Measurements from ENCODE around the gene HSPA12B. TPM values are rescaled to one million over a fixed set of nuclear protein-coding genes. Genes with fewer than 3 reads are reported as not detected.

HSPA12B gene
- total RNA-seq, 1 experiment from 2014 or later, result not detected

DNA sequence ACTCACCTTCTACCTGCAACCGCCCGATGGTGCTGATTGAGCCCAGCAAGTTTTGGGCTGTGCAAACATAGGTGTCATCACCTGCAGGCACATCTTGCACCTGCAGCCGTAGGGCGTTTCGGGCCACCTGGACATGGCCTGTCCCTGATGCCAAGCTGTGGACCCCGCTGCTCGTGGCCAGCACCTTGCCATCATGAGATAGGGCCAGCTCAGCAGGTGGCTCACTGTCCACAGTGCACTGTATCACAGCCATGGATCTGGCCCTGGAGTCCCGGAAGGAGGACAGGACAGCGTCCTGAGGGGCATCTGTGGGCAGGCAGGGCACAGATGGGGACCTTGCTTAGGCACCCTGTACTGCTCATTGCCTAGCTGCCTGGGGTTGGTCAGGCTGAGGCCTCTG is 40.6 kb upstream of the HSPA12B start:
- Histone ChIP-seq H3K9me2 (replicated peaks; ENCODE audit: insufficient read depth, low read length) (no peaks in the 10 kb centered on the region), H4K20me1 (ENCODE audit: insufficient read depth, low read depth, low read length) (no peaks in the 10 kb centered on the region), H3K9me3 (ENCODE audit: low read length) (peaks cover 4% of the 10 kb centered on the region; the same call in 1 of the 2 replicates), H3K4me2 (ENCODE audit: low read depth, low read length, poor library complexity, severe bottlenecking) (no peak overlapping the region), H3K27ac (ENCODE audit: low read length) (no peak overlapping the region), H3K36me3 (ENCODE audit: insufficient read depth, low read length) (no peaks in the 10 kb centered on the region), H3K9ac (ENCODE audit: low read length) (no peak overlapping the region), H3K79me2 (ENCODE audit: low read length) (no peaks in the 10 kb centered on the region), H3K4me3 (ENCODE audit: low read length) (no peak overlapping the region), H2AFZ (ENCODE audit: low read length) (no peak overlapping the region), H3K4me1 (ENCODE audit: low read length) (no peaks in the 10 kb centered on the region), H3K27me3 (ENCODE audit: low read length) (no peaks in the 10 kb centered on the region)
- DNase-seq, result no peak

- no peaks in the 10 kb centered on the region for H3K27me3 ChIP-seq (ENCODE audit: low read length)
- DNase-seq, result no peak
- H4K20me1 ChIP-seq (ENCODE audit: insufficient read depth, low read depth, low read length), result no peaks in the 10 kb centered on the region
- H2AFZ ChIP-seq (ENCODE audit: low read length), result no peak overlapping the region
- H3K36me3 ChIP-seq (ENCODE audit: insufficient read depth, low read length), result no peaks in the 10 kb centered on the region
- H3K4me2 ChIP-seq (ENCODE audit: low read depth, low read length, poor library complexity, severe bottlenecking), result no peak overlapping the region
- no peaks in the 10 kb centered on the region for H3K79me2 ChIP-seq (ENCODE audit: low read length)
- H3K9me2 ChIP-seq (replicated peaks; ENCODE audit: insufficient read depth, low read length), result no peaks in the 10 kb centered on the region
- no peak overlapping the region for H3K27ac ChIP-seq (ENCODE audit: low read length)
- H3K9ac ChIP-seq (ENCODE audit: low read length), result no peak overlapping the region
- H3K9me3 ChIP-seq (ENCODE audit: low read length), result peaks cover 4% of the 10 kb centered on the region; the same call in 1 of the 2 replicates
- H3K4me3 ChIP-seq (ENCODE audit: low read length), result no peak overlapping the region
- H3K4me1 ChIP-seq (ENCODE audit: low read length), result no peaks in the 10 kb centered on the region
These were observed 39.7 kb upstream of the HSPA12B start for GRCh38 chr20:3692706-3693294.

DNA sequence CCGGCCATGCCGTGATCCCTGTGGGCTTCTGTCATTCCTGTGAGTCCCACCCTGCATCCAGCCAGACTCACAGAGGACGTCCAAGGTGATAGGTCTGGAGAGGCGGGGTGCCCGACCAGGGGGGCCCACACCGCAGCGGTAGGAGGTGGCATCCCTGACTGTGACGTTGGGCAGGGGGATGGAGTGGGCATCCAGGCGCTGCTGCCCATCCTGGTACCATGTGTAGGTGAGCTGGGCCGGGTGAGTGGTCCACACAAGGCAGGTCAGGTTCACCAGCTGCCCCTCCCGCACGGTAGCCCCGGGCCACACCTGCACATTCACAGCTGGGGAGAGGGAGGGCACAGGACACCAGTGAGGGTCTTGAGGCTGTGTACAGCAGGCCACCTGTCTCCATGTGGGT is 39.1 kb upstream of the HSPA12B start:
- H3K27me3 ChIP-seq (ENCODE audit: low read length), result no peaks in the 10 kb centered on the region
- no peak overlapping the region for H3K4me2 ChIP-seq (ENCODE audit: low read depth, low read length, poor library complexity, severe bottlenecking)
- H3K79me2 ChIP-seq (ENCODE audit: low read length), result no peaks in the 10 kb centered on the region
- no peaks in the 10 kb centered on the region for H3K4me1 ChIP-seq (ENCODE audit: low read length)
- no peak overlapping the region for H2AFZ ChIP-seq (ENCODE audit: low read length)
- no peak overlapping the region for H3K4me3 ChIP-seq (ENCODE audit: low read length)
- H3K9me3 ChIP-seq (ENCODE audit: low read length), result peaks cover 4% of the 10 kb centered on the region; the same call in 1 of the 2 replicates
- H4K20me1 ChIP-seq (ENCODE audit: insufficient read depth, low read depth, low read length), result no peaks in the 10 kb centered on the region
- DNase-seq, result no peak
- no peaks in the 10 kb centered on the region for H3K36me3 ChIP-seq (ENCODE audit: insufficient read depth, low read length)
- H3K9ac ChIP-seq (ENCODE audit: low read length), result no peak overlapping the region
- no peaks in the 10 kb centered on the region for H3K9me2 ChIP-seq (replicated peaks; ENCODE audit: insufficient read depth, low read length)
- no peak overlapping the region for H3K27ac ChIP-seq (ENCODE audit: low read length)

- Histone ChIP-seq H3K27ac (ENCODE audit: low read length) (no peak overlapping the region), H3K9me3 (ENCODE audit: low read length) (peaks cover 4% of the 10 kb centered on the region; the same call in 1 of the 2 replicates), H3K79me2 (ENCODE audit: low read length) (no peaks in the 10 kb centered on the region), H3K4me1 (ENCODE audit: low read length) (no peaks in the 10 kb centered on the region), H4K20me1 (ENCODE audit: insufficient read depth, low read depth, low read length) (no peaks in the 10 kb centered on the region), H3K9ac (ENCODE audit: low read length) (no peak overlapping the region), H3K27me3 (ENCODE audit: low read length) (no peaks in the 10 kb centered on the region), H3K9me2 (replicated peaks; ENCODE audit: insufficient read depth, low read length) (no peaks in the 10 kb centered on the region), H2AFZ (ENCODE audit: low read length) (no peak overlapping the region), H3K36me3 (ENCODE audit: insufficient read depth, low read length) (no peaks in the 10 kb centered on the region), H3K4me3 (ENCODE audit: low read length) (no peak overlapping the region), H3K4me2 (ENCODE audit: low read depth, low read length, poor library complexity, severe bottlenecking) (no peak overlapping the region)
- no peak for DNase-seq
These were observed 37.6 kb upstream of the HSPA12B start for GRCh38 chr20:3694864-3695263.

DNA sequence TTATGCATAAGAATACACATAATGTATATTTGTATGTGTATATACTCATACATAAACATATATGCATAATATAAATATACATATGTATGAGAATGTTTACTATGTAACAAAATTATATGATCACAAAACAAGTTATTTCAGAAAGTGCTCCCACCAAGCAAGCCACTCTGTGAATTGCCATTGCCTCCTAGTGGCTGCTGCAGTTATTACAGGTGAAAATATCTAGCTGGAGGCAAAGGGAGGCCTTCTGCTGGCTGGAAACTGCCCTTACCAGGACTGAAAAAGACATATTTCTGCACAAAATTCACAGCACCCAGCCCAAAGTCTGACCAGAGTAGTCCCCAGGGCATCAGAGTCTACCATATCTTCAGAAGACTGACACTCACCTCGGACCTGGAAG is 36.3 kb upstream of the HSPA12B start:
- Histone ChIP-seq H3K79me2 (ENCODE audit: low read length) (no peaks in the 10 kb centered on the region), H3K4me1 (ENCODE audit: low read length) (no peaks in the 10 kb centered on the region), H3K4me3 (ENCODE audit: low read length) (no peak overlapping the region), H3K9ac (ENCODE audit: low read length) (no peak overlapping the region), H3K4me2 (ENCODE audit: low read depth, low read length, poor library complexity, severe bottlenecking) (no peak overlapping the region), H3K27ac (ENCODE audit: low read length) (no peak overlapping the region), H3K9me3 (ENCODE audit: low read length) (peaks cover 4% of the 10 kb centered on the region; the same call in 1 of the 2 replicates), H4K20me1 (ENCODE audit: insufficient read depth, low read depth, low read length) (no peaks in the 10 kb centered on the region), H3K27me3 (ENCODE audit: low read length) (no peaks in the 10 kb centered on the region), H3K36me3 (ENCODE audit: insufficient read depth, low read length) (no peaks in the 10 kb centered on the region), H2AFZ (ENCODE audit: low read length) (no peak overlapping the region), H3K9me2 (replicated peaks; ENCODE audit: insufficient read depth, low read length) (no peaks in the 10 kb centered on the region)
- DNase-seq, result peak; percentile 72

GRCh38 chr20:3696745-3697587 is 35.5 kb upstream of the HSPA12B start:
- H3K79me2 ChIP-seq (ENCODE audit: low read length), result no peaks in the 10 kb centered on the region
- H3K4me1 ChIP-seq (ENCODE audit: low read length), result no peaks in the 10 kb centered on the region
- H3K36me3 ChIP-seq (ENCODE audit: insufficient read depth, low read length), result no peaks in the 10 kb centered on the region
- H3K4me2 ChIP-seq (ENCODE audit: low read depth, low read length, poor library complexity, severe bottlenecking), result no peak overlapping the region
- no peak overlapping the region for H3K9ac ChIP-seq (ENCODE audit: low read length)
- H3K27me3 ChIP-seq (ENCODE audit: low read length), result no peaks in the 10 kb centered on the region
- no peak overlapping the region for H3K27ac ChIP-seq (ENCODE audit: low read length)
- H3K9me2 ChIP-seq (replicated peaks; ENCODE audit: insufficient read depth, low read length), result no peaks in the 10 kb centered on the region
- no peak overlapping the region for H2AFZ ChIP-seq (ENCODE audit: low read length)
- peaks cover 4% of the 10 kb centered on the region; the same call in 1 of the 2 replicates for H3K9me3 ChIP-seq (ENCODE audit: low read length)
- no peak overlapping the region for H3K4me3 ChIP-seq (ENCODE audit: low read length)
- DNase-seq, result no peak
- H4K20me1 ChIP-seq (ENCODE audit: insufficient read depth, low read depth, low read length), result no peaks in the 10 kb centered on the region

- H2AFZ ChIP-seq (ENCODE audit: low read length), result no peak overlapping the region
- no peaks in the 10 kb centered on the region for H3K36me3 ChIP-seq (ENCODE audit: insufficient read depth, low read length)
- H3K4me3 ChIP-seq (ENCODE audit: low read length), result no peak overlapping the region
- no peaks in the 10 kb centered on the region for H3K79me2 ChIP-seq (ENCODE audit: low read length)
- H3K27ac ChIP-seq (ENCODE audit: low read length), result no peak overlapping the region
- H3K27me3 ChIP-seq (ENCODE audit: low read length), result no peaks in the 10 kb centered on the region
- H4K20me1 ChIP-seq (ENCODE audit: insufficient read depth, low read depth, low read length), result no peaks in the 10 kb centered on the region
- no peak overlapping the region for H3K9ac ChIP-seq (ENCODE audit: low read length)
- no peak overlapping the region for H3K4me2 ChIP-seq (ENCODE audit: low read depth, low read length, poor library complexity, severe bottlenecking)
- H3K9me2 ChIP-seq (replicated peaks; ENCODE audit: insufficient read depth, low read length), result no peaks in the 10 kb centered on the region
- no peak for DNase-seq
- no peaks in the 10 kb centered on the region for H3K4me1 ChIP-seq (ENCODE audit: low read length)
- peaks cover 4% of the 10 kb centered on the region; the same call in 1 of the 2 replicates for H3K9me3 ChIP-seq (ENCODE audit: low read length)
These were observed 34.7 kb upstream of the HSPA12B start for GRCh38 chr20:3697588-3698305.

DNA sequence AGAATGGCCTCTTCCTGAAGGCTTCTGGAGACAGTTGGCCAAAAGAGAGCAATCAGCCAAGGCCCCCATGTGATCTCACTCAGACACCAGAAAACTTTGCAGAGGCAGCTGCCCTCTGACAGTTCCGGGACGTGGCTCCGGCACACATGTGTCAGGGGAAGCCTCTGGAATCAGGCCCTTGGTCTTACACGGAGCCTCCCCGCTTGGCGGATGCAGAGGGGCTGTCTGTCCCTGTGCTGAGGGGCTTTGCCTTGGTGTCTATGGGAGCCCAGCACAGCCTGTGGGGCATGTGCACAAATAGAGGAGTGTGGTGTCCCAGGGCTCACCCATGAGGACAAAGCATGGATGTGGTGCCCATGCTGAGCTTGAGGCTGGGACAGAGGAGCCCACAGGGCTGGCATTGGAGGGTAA is 33.9 kb upstream of the HSPA12B start:
- no peak overlapping the region for H2AFZ ChIP-seq (ENCODE audit: low read length)
- no peaks in the 10 kb centered on the region for H3K4me1 ChIP-seq (ENCODE audit: low read length)
- H3K9me2 ChIP-seq (replicated peaks; ENCODE audit: insufficient read depth, low read length), result no peaks in the 10 kb centered on the region
- H3K79me2 ChIP-seq (ENCODE audit: low read length), result no peaks in the 10 kb centered on the region
- no peak overlapping the region for H3K4me2 ChIP-seq (ENCODE audit: low read depth, low read length, poor library complexity, severe bottlenecking)
- H3K9me3 ChIP-seq (ENCODE audit: low read length), result peaks cover 4% of the 10 kb centered on the region; the same call in 1 of the 2 replicates
- H4K20me1 ChIP-seq (ENCODE audit: insufficient read depth, low read depth, low read length), result no peaks in the 10 kb centered on the region
- no peak overlapping the region for H3K4me3 ChIP-seq (ENCODE audit: low read length)
- no peak overlapping the region for H3K9ac ChIP-seq (ENCODE audit: low read length)
- DNase-seq, result no peak
- no peak overlapping the region for H3K27ac ChIP-seq (ENCODE audit: low read length)
- no peaks in the 10 kb centered on the region for H3K36me3 ChIP-seq (ENCODE audit: insufficient read depth, low read length)
- no peaks in the 10 kb centered on the region for H3K27me3 ChIP-seq (ENCODE audit: low read length)
